ENCODE measurements around the gene SHBG.
A peak's percentile ranks its signal among the peaks of the same experiment; 100 is the strongest.
"Not testable (repeated sequence)": the region's sequence is repeated elsewhere in the genome, so short reads cannot be mapped to it uniquely, and the experiment has no call there.

Gene SHBG, protein sequence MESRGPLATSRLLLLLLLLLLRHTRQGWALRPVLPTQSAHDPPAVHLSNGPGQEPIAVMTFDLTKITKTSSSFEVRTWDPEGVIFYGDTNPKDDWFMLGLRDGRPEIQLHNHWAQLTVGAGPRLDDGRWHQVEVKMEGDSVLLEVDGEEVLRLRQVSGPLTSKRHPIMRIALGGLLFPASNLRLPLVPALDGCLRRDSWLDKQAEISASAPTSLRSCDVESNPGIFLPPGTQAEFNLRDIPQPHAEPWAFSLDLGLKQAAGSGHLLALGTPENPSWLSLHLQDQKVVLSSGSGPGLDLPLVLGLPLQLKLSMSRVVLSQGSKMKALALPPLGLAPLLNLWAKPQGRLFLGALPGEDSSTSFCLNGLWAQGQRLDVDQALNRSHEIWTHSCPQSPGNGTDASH

DNA sequence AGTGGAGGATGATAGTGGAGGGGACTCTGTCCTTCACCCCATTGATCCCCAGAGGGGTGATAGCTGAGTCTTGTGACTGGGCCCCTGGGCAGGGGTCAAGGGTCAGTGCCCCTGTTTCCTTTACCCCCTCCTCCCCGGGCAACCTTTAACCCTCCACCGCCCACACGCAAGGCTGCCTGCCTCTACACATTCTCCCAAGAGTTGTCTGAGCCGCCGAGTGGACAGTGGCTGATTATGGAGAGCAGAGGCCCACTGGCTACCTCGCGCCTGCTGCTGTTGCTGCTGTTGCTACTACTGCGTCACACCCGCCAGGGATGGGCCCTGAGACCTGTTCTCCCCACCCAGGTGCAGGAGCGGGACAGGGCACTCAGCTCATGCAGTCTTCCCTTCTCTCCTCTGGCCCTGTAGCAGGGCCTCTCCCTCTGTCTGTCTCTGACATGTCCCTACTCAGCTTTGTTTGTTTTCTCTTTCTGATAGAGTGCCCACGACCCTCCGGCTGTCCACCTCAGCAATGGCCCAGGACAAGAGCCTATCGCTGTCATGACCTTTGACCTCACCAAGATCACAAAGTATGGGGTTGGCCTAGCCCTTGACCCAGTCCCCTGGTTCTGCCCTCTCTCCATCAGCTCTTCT is at the start of gene SHBG:
TSS of gene SHBG (plus strand) at position 197 of the 633 bp plus-strand sequence. CDS start at position 235, 38 bp downstream.
- DNase-seq (ENCODE audit: low read depth, low spot score): no peak

DNA sequence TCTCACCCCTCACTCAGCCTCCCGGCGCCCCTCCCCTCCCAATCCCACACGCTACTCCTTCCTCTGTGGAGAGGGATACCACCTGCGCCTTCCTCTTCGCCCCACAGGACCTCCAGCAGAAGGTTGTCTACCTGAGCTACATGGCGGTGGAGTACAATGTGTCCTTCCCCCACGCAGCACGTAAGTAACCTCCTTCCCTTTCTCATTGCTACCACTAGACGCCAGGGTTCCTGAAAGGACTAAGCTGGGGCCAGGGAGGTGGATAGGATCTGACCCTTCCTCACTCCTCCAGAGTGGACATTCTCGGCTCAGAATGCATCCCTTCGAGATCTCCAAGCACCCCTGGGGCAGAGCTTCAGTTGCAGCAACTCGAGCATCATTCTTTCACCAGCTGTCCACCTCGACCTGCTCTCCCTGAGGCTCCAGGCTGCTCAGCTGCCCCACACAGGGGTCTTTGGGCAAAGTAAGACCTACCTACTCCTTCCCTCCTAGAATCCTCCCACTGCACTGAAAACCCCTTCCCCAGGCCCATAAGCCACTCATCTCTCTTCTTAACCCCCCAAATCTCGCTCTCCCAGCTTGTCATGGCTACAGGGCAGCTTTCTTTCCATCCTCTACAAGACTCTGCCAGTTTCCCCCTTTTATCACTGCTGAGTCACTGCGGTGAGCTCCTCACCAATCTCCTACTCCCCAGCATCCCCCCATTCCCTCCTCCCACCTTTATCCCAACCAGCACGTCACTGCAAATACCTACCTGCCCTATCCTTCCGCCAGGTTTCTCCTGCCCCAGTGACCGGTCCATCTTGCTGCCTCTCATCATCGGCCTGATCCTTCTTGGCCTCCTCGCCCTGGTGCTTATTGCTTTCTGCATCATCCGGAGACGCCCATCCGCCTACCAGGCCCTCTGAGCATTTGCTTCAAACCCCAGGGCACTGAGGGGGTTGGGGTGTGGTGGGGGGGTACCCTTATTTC is 49.0 kb upstream of the SHBG start:
- DNase-seq (ENCODE audit: low read depth, low spot score): no peak

DNA sequence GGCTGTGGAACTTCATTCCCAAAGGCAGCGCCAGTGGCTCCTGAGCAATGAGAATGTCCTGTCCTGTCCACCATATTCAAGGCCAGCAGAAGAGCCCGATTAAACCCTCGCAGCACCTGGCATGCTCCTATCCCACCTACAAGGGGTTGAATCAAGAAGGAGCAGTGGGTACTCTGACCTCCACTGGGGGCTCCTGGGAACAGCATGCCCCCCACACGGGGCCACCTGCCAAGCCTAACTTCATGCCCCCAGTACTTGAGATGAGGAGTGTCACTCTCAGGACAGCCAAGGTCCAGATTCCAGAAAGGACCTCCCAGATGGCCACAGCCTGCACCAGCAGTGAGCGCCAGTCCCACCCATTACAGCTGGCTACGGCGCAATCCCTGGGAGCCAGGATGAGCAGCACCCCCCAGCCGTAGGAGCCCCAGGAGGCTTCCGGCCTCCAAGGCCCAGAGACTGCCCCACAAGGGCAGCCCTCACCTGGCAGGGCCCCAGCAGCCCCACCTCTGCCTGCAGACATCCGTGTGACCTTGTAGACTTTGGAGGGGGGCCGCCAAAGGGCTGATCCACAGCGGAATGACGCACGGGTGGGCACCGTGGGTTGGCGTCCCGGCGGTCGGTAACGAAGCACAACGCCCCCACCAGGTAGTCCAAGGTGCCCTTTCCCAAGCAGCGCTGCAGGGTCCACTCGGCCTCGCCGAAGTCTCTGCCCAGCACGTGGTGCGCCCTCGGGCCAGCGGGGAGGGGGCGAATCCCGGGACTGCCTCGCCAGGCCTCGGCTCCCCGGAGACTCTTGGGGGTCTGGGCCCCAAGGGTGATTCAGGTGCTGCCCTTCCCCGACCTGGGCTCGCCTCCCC is 47.3 kb upstream of the SHBG start:
- DNase-seq (ENCODE audit: low read depth, low spot score): no peak

DNA sequence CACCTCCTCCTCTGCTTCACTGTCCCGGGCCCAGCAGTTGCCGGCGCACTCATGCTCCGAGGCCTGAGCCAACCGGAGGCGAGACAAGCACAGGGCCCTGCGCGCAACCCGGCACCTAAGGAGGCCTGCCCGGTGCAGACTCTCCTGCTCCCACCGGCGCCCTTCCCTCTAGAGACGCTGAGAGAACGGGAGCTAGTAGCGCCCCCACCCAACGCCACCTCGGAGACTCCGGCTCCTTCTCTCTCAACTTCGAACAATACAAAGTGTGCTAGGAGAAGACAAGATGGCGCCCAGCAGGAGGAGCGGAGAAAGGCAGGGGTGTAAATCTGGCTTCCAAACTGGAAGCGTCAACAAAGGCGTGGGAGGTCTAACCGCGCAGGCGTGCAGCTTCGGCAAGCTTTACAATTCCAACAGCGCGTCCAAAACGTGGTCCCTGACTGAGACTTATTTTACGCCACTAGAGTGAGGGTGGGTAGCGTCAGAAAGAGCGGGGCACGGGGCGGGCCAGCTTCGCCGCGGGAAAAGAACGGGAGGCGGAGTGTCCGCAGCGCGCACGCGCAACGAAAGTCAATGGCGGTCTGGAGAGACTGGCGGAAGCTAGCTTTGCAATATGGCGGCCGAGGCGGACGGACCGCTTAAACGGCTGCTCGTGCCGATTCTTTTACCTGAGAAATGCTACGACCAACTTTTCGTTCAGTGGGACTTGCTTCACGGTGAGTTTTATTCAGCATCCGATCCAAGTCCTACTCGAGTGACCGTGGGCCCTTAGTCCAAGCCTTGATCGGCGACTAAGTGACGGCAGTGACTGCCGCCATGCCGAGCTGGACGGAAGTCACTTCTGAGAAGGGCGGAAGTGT is 46.5 kb upstream of the SHBG start, which contains the start of gene MPDU1:
TSS of gene MPDU1 (plus strand) at position 600 of the 857 bp plus-strand sequence. CDS start at position 611, 11 bp downstream.
- peak; percentile 94 for DNase-seq (ENCODE audit: low read depth, low spot score)

DNA sequence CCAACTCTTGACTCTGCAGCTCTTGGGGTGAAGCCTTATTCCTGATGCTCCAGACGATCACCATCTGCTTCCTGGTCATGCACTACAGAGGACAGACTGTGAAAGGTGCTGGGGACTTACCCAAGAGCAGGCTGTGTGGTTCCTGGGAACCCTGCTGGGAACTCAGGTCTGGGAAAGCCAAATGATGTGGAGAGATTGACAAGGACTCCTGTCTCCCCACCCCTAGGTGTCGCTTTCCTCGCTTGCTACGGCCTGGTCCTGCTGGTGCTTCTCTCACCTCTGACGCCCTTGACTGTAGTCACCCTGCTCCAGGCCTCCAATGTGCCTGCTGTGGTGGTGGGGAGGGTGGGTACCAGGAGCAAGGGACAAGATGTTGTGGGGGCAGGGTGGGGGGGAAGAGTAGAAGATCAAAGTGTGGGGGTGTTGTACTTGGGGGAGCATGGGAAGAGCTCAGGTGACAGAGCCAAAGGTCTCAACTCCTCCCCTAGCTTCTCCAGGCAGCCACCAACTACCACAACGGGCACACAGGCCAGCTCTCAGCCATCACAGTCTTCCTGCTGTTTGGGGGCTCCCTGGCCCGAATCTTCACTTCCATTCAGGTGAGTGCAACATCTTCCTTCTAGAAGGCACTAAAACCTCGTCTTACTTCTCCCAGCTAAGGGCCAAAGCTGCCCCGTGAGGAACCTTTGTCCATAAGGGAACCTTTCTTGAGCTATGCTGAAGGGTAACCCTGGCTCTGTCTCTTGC is 43.1 kb upstream of the SHBG start:
- DNase-seq (ENCODE audit: low read depth, low spot score): no peak

DNA sequence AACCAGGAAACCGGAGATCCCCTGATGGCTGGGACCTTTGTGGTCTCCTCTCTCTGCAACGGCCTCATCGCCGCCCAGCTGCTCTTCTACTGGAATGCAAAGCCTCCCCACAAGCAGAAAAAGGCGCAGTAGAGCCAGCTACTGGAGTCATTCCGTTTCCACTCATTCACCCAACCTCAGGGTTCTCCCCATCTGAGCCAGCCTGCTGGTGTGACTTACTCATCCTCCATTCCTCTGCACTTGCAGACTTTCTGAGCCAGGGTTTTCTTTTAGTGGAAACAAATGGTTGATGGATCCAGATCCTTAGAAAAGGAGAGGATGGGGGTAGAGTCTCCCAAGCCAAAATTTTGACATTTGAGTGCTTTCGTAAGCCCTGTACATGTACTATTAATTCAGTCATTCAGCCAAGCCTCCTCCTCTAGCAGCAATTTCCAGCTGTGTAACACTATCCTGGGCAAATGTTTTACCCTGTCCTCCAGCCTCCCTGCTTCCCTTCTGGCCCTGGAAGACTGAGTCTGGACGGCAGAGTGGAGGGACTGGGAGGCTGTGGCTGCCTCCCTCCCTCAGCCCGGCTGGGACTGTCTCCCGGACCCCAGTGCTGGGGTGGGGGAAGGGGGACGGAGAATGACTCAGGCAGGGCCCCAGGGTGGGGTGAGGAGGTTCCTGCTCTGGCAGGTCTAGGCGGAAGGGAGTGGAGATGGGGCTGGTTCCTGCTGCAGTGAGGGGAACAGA is 42.3 kb upstream of the SHBG start:
- no peak for DNase-seq (ENCODE audit: low read depth, low spot score)

DNA sequence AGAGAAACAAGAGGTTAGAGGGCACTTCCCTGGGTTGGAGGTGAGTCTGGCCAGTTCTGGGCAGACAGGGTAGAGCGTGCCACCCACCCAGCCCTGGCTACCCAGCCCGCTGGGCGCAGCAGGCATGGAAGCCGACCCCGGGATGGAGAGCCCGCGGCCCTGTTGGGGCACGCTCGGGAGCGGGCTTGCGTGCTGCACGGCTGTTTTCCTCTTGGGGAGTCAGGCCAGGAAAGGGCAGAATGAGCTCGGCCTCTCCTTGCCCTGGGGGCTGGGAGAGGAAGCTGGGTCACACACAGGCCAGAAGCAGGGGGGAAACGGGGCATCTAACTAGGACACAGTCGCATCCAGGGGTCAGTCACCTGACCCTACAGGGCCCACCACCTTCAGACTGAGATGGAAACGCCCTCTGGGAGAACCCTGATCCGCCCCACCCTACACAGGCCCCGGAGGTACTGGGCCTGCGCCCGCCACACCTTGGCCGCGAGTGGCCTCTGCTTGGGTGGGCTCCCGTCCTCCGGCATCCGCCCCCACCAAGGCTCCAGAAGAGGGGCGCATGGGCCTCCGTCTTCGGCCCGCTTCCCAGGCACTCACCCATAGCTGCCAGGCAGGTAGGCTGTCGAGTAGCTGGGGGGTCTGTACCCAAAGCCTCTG is 41.3 kb upstream of the SHBG start:
- DNase-seq (ENCODE audit: low read depth, low spot score): no peak

DNA sequence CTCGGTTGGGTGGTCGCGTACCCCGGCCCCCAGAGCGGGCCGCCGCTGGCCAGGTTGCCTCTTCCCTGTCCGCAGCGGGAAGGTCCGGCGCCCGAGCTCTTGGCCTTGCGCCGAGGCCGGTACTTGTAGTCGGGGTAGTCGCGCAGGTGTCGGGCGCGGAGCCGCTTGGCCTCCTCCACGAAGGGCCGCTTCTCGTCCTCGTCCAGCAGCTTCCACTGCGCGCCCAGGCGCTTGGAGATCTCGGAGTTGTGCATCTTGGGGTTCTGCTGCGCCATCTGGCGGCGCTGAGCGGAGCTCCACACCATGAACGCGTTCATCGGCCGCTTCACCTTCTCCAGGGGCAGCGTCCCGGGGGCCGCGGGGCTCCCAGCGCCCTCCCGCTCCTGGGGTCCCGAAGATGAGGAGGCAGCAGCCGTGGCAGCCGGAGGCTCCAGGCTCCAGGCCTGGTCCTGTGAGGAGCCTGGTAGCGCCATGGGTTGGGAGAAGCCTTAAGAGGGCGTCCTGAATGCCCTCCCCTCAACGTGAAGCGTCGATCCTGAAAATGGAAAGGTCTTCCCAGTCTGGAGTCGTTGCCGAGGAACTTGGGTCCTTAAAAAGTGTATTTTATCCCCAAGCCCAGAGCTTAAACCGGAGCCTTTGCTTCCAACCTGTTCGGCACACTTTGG is 40.6 kb upstream of the SHBG start:
- DNase-seq (ENCODE audit: low read depth, low spot score): no peak

DNA sequence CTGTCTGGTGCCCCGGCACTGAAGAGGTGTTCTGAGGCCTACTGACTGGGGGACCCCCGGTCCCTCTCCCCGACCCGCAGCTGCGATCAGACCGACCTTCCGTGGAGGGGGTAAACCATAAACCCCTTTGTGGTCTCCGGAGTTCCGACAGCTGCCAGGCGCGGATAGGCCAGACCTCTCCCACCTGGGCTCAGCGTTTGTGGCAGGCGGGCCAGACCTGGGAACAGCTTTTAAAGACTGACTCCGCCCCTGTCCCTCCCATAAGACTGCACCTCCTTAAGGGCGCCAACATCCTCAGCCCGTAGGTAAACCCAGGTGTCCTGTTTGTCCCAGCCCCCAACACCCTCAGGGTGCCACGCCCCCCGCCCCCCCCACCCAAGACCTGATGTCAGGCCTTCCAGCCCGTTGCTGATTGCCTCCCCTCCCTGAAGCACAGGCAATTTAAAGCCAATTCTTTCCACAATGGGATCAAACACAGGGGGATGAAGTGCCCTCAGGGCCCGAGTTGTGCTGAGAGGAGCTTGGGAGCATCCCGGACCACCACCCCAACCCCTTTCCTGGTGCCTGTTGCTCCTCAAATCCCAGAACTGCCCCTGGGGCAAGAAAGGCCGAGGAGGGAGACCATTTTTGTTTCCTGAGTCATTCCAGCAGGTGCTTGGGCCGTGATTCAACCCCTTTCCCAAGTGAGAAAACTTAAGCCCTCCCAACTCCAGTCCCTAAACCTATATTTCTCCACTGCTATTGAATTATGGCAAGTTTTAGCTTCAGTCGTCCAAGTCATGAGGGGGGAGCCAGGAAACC is 39.8 kb upstream of the SHBG start, which contains the start of gene SOX15:
TSS of gene SOX15 (minus strand) at position 204 of the 801 bp plus-strand sequence. CDS start 418 bp downstream, outside the sequence.
- no peak for DNase-seq (ENCODE audit: low read depth, low spot score)

DNA sequence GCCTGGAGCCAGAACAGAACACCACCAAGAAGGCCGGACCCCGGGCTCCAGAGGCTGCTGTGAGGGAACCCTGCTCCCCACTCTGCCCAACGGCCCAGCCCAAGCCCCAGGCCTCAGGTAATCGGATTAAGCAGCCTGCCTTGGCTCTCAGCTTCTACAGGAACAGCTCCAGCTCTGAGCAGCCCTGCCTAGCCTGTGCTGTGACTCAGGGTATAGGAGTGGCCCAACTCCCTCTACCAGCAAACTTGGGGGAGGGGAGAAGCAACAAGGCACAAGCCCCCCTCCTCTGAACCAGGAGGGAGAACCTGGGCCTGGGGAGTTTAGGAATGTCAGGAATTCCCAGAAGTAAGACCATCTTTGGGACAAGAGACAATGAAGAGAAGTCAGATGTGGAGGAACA is 39.2 kb upstream of the SHBG start:
- no peak for DNase-seq (ENCODE audit: low read depth, low spot score)

DNA sequence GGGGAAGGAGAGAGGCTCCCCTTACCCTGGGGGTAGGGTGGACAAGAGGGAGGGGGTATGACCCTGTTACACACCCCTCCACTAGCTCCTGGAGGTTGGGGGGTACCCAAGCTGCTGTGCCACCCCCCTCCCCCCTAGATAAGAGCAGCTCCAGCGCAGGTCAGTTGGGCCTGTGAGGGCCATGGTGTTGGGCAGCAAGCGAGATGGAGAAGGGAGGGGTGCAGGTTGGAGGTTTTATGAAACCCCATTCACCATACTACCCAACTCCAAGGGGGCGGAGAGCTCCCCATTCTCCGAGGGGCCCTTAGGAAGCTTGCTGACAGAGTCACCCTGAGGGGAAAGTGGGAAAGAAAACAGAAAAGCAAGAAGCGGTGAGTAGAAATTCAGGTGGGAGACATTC is 38.3 kb upstream of the SHBG start:
- no peak for DNase-seq (ENCODE audit: low read depth, low spot score)

DNA sequence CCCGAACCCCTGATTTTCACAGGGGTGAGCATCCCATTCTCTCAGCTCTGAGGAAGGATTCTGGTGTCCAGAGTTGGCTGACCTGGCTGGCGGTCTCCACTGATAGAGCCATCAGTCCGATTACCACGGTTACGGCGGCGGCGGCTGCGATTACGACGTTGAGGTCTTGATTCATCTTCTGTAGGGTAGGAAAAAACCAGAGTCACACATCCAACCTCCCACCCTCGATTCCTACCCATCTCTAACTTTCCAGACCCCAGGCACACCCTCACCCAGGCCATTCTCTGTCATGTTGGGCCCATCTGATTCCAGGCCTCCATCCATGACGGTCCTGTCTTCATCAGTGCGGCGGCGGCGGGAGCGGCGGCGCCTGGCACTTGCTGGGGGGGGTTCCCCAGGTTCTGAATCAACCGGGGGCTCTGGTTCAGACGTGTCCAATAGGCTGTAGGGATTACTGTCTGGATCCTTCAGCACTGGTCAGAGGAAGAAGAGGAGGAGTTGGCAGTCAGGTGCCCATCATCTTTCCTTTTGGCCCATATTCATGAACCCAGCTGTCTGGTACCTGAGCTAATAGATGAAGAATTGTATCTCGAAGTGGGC is 37.4 kb upstream of the SHBG start:
- no peak for DNase-seq (ENCODE audit: low read depth, low spot score)

DNA sequence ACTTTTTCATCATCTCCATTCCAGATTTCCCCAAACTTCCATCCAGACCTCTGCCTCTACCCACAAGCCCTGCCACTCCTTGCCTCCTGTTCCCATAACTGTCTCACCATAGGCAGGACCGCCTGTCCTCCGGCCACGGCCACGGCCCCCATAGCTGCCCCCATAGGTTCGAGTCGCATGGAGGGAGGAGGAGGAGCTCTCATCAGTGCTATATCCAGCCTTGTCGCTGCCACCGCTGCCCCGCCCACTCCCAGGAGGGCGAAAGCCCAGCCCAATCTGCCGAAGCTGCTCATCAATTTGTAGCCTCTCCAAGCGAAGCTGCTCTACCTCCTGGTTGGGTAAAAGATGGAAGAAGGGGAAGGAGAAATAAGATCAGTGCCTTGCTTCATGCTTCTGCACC is 36.6 kb upstream of the SHBG start:
- no peak for DNase-seq (ENCODE audit: low read depth, low spot score)

DNA sequence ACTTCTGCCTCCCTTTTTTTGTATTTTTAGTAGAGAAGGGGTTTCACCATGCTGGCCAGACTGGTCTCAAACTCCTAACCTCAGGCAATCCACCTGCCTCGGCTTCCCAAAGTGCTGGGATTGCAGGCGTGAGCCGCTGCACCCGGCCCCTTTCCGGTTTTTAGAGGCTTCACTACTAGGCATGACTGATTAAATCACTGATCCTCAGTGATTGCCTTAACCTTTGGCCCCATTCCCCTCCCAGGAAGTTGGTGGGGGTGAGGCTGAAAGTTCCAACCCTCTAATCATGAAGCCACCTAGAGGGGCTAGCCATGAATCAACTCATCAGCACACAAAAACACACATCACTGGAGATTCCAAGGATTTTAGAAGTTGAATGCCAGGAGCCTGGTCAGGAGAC is 32.4 kb upstream of the SHBG start:
- not testable (repeated sequence) for DNase-seq (ENCODE audit: low read depth, low spot score)

DNA sequence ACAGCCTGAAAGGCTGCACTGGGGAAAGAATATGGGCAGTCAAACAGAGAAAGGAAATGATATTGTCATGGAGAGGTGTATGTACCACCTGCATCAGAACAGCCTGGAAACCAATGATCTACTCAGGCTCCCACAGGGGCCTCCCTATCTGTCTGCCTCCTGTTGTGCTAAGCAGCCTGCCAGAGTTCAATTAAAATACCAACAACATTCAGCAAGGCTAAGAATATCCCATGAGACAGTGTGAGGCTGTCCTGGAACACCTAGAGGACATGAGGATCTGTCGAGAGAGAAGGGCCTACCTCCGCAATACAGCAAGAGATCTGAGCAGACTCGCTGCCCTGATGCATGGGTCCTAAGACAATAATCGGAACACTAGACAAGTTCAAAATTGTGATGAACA is 23.7 kb upstream of the SHBG start:
- no peak for DNase-seq (ENCODE audit: low read depth, low spot score)

DNA sequence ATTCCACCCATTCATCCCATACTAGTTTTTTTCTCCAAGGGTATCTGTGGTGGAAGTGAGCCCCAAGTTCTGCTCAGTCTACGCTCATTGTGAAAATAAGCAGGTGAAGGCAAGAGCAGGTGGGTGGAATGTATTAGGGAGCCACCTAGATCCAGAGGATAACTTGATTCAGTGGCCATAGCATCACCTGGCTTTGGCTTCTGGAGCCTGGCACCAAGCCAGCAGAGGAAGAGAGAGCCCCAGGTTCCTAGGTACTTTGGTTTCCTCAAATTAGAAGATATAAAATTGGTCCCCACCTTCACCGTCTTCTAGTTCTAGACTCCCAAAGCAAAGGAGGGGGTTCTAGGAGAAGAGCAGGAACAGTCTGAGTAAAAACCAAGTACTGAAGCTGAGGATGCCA is 19.3 kb upstream of the SHBG start:
- no peak for DNase-seq (ENCODE audit: low read depth, low spot score)
